Measurements from ENCODE around the gene ATP8A2.
A peak's percentile ranks its signal among the peaks of the same experiment; 100 is the strongest.

ATP8A2 gene

DNA sequence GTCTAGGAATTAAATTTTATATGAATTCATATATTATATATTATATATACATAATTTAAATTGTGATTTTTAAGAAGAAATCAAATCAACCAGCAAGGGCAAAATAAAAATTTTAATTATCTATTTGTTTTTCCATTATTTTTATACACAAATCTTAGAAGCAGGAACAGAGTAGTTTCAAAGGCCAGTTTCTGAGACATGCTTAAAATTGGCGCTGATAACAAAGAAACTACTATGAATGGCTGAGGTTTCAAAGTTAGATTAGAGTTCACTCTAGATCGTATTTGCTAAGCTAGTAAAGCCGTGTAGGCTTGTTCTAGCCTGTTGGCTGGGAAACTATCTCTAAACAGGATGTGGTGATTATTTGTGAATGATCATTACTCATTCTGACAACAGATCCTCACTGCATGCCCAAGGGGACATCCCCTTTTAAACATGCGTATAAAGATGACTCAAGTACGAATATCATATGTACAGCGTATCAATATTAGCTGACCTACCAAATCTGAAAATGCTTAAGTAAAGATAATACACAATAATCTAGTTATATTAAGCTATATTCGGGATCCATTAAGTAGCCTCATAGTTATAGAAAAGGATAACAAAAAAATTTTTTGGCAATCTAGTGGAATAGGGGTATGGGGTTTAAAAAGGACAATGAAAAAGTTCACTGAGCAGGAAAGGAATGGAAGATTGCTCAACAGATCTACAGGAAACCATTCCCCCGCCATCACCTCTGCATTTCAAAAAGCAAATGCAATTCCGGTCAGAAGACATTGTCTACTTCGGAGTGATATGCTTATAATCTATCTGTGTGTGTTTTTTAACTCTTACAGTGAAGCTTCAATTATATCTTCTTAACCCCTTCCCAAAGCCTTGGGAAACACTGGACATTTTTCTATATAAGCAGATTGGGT, 529.9 kb downstream of the ATP8A2 start:
- peak; percentile 60 for DNase-seq

DNA sequence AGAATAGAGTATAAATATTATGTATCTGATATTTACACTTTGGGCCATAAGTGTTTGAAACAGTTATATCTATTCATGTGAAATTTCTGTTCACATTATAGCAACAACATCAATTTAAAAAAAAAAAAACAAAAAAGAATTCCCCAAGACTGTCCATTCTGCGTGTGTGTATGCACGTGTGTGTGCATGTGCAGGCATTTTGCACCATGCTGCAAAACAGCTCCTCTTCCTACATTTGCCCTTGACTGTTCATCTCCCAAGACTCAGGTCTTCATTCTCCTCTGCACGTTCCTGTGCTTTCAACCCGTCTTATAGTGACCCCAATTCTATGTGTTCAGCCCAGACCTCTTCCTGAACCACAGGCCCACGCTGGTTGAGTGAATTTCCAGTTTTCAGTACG, 530.7 kb downstream of the ATP8A2 start:
- DNase-seq, result no peak

DNA sequence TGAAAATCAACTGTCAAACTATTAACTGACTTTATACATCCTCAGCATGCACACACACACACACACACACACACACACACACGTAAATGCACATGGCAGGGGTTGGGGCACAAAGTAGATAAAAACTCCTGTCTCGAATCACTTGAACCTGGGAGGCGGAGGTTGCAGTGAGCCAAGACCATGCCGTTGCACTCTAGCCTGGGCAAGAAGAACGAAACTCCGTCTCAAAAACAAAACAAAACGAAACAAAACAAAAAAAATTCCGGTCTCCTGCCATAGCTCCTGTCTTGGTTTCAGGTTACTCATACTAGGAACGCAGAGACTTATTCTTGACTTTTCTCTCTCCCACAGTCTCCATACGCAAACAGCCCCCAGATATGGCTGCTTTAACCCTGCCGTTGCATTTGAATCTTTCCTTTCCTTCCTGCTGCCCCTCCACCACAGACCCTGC, 531.1 kb downstream of the ATP8A2 start:
- peak; percentile 16 for DNase-seq

DNA sequence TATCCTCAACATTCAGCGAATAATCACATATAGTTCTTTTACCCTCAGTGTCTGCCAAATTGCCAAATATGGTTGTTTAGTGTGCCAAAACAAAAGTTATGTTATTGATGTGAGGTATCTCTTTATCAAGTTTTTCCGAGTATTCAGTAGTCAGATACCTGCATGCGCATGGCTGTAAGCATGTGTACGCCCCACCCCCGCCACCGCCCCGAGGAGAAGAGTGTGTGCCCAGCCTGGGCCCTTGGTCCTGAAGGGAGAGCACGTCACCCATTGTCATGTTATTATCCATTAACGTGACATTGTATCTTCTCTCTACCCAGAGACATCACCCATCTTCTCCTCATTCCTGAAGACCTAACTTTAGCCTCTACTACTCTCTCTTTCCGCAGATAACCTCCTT, 533.1 kb downstream of the ATP8A2 start:
- DNase-seq, result no peak

DNA sequence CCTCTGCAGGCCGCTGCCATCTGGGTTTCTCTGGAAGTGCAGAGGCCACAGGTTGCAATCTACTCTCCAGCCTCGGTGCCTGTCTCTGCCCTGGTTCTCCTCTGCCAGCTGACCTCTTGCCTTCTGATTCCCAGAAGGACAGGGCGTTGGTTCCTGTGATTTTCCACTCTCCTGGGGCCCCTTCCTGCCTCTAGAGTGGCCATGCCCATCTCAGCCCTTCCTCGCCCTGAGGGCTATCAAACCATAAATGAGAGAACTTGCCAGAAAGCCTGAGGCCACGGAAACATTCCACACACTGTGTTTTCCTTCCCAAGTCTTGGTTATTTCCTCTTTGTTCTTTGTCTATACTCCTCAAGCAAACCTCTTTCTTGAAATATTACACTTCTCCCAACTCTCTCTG, 533.8 kb downstream of the ATP8A2 start:
- DNase-seq, result no peak

DNA sequence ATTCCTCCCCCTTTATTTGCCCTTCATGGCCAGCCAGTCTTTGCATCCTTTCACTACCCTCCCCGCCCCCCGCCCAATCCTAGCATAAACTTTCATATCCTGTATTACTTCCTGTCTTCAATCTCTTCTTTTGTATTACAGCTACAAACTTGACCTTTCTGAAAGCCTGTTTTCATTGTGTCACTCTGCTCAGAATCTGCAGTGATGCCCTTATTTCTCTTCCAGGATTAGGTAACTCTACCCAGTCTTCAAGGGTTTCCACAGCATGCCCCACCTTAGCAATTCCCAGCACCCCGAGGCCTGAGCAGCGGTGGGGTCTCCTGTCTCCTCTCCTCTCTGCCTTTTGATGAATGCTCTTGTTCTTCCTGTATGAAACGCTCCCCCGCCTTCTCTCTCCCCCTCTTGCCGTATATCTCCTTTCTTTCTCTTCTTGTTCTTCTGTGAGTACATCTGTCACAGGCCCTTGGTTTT, 534.5 kb downstream of the ATP8A2 start:
- DNase-seq, result no peak

DNA sequence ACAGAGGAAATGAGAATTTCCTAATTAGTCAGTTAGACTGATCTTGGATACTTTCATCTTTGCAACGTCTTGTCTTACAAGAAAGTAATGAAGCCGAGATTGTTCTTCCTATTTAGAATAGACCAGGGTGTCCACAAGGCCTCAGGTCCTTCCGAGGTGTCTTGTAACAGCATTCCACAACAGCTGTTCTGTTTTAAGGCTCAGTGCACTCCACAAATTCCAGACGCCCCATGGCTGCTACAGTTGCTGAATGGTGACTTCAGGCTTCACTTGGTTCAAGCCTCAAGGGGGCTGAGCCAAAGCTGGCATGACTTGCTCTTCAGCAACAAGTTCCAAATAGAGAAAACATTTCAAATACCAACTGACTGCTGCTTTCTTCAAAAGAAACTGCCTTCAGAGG, 536.6 kb downstream of the ATP8A2 start:
- peak; percentile 67 for DNase-seq

DNA sequence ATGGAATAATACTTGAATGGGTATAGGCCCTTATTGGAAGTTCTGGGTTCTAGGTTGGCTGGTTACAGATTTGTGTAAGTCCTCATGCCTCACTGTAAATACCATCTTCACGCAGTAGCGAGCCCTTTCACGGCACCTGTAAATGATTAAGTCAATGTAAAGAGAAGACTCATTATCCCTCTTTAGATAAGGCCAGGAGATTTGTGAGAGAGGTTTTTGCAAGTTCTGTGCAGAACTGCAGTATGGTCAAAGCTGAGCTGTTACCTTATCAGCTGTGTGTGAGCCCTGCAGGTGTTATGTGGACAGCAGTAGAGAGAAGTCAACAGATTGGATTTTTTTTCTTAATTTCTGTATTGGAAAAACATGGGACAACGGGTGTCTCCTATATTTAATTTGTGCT, 538.5 kb downstream of the ATP8A2 start:
- no peak for DNase-seq

DNA sequence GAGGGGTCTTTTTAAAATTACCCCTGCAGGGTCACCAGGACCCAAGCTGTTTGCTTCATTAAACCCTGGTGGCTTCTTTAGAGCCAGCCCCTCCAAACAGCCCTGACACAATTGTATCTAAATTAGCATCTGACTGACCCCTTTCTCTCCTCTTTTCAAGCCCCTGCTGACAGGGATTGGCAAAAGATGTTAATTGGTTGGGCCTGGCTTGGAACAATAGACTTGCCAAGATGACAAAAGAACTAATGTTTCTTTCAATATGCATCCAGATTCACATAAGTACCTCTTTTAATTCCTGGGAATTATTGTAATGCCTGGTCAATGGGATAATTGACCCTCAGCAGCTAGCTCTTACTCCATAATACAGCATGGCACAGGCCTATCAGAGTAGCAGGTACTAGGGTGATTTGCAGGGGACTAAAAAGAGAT, 539.2 kb downstream of the ATP8A2 start:
- DNase-seq, result peak; percentile 92

DNA sequence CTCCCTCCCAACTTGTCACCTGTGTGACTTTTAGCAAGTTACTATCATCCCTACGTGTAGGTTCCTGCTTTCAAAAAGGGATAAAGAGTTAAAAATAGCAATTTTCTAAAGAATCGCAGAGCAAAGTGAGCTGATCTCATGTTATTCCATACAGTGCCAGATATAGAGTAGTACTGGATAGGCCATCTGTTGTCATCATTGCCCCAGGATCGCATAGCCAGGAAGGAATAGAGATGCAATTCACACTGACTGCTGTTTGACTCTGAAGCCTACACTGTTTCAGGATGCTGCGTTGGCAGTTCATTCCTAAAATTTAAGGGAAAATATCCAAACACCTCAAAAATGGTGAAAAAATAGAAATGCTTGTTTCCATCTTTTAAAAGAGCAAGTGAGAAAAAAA, 541.2 kb downstream of the ATP8A2 start:
- DNase-seq, result no peak

DNA sequence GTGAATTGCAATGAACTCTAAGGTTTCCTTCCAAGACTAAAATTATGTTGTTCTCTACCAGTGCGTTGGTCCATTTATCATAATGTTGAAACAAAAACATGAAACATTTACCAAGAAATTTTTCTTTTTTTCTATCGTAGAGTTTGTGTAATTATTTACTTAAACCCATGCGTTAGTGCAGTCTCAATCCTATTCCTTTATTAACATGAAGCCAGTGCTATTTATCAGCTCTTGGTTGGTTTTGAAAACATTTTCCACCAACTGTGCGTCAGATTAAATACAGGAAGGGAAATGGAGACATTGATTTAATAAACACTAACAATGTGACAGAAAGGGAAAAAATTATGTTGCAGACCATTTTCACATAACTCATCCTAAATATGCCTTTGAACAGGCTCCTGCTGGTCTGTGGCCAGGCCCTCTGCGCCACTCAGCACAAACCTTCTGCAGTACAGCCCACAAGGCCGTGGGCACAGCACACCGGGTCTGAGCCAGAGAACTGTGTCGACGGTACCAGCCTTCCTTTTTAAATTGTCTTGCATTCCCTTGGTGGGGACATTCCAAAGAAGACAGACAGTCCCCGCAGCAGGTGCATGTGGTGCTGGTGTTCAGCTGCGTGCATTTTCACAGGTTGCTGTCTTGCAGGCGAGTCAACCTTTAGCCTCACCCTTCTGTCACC, 544.2 kb downstream of the ATP8A2 start:
- DNase-seq, result no peak

DNA sequence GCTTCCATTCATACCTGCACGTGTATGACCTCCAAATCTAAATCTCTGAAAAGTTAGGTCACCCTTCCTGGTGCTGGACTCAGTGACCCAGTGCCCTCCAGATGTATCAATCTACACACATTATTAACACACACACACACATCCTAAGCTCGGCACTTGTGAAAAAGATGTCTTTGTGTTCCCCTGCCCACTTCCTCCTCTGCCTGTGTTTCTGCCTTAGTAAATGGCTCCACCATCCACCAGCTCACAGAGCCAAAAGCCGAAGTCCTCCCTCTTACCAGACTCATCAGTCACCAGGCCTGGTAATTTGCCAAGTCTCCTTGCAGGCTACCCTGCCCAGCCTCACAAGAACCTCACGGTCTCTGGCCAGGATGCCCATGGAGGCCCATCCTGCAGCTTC, 548.5 kb downstream of the ATP8A2 start:
- DNase-seq, result no peak

DNA sequence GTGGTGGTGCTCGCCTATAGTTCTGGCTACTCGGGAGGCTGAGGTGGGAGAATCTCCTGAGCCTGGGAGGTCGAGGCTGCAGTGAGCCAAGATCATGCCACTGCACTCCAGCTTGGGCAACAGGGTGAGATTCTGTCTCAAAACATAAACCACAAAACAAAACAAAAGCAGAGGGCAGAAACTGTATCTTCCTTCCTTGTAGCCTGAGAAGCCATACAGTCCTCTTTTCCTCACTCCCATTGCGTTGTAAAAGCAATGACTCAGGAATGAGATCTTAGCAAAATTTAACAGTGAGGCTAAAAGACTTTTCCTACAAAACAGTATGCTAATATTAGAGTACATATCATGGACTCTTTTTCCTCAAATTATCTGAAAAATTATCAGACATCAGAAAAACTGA, 549.2 kb downstream of the ATP8A2 start:
- no peak for DNase-seq

DNA sequence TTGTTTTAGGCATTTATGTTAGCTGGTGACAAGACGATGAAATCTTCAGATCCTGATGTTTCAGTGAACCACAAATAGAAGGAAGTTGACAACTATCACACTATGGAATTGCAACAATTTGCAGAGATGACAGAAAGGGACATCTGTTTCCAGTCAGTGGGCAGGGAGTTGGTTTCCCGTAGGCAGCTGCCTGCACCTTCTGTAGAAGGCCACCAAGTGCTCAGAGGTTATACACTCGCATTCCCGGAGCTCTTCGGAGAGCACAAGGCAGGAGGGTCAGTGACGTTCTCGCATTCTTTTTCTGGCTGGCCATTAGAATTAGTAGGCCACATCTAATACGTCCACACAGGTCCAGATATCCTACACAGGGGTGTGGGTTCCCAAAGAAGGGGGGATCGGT, 550.6 kb downstream of the ATP8A2 start:
- peak; percentile 46 for DNase-seq

DNA sequence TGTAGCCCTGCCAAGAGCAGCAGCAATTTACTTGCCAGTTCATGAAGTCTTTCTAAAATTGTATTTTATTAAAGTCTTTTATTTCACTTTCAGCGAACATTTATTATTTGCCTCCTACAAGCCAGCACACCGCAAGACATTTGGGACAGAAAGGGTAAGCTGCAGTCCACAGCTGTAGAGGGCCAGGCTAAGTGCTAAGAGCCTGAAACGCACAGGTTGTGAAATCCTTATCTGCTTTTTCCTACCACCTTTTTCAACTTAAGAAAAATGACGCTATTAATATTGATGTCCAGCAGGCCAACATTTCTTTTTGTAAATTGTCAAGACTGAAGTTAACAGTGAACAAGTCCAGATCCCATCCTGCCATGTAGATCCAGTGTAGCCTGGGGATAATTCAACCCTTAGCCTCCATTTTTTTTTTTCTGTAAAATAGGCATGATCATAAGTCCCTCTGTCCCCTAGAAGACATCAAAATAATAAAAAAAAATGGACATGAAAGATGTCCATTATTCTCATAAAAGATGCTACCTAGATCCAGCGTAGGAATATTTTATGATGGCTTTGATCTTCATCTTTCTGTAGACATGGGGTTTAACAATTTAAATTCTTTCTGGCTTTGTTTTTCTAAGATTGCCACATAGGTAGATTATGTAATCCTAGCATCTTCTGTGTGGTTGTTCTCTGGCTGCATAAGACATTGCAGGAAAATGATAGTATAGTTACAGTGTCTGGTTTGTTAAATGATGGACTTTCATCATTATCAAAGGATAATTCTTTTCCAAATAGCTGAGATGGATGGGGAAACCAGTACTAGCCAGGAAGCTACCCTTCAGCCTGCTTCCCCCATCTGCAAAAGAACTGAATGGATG, 551.7 kb downstream of the ATP8A2 start:
- no peak for DNase-seq

DNA sequence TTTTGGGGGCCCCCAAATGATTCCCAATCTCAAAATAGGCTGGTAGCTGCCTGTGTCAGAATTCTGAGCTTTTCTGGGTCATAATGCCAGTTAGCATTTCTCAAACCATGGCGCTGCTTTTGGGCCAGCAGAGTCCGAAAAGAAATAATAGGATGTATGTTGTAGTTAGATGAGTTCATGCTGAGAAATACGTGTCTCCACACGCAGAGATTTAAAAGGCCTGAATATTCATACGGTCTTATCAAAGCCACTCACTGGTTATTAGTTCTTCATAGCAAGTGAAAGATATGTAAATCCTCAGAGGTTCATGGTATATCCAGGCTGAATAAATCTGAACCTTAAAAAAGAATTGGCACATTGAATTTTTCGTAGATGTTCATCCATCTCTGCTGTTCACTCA, 555.6 kb downstream of the ATP8A2 start:
- DNase-seq, result no peak

DNA sequence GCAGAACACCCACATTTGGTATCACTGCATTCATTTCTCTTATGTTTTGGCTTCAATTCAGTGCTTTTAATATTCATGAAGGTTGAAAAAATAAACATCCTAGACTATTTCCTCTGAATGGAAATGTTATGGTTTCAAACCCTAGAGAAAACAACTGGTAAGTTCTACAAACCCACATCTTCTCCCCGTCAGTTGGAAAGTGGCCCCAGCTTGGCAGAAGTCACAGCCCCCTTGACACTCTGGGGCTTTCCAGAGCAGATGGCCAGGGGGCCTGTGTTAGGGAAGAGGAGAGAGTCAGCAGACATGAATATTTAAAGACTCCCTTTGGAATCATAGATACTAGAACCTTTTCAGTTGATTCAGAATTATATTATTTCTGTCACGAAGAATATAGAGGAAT, 556.2 kb downstream of the ATP8A2 start:
- peak; percentile 68 for DNase-seq

DNA sequence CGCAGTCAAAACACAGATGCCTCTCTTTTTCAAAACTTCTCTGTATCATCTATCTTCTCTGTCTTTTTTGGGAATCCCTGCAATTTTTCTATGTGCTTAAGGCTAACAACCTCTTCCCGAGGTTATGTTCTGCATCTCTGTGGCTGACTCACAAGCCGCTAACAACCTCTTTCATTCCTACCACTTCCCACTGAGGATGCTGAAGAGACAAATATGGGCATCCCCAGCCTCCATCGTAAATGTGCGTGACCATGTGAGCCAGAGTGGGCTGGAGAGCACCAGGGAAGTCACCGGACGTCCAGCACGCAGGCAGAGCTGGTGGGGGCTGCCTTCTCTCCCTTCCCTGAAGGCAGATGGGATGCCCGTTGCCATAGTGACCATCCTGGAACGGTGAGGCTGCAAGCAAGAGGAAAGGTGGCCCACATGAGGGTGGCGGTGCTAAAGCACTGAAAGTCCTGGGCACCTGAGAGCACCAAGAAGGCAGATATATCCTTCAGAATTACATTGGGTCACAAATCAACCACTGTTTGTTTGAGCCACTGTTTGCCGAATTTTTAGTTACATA, 557.2 kb downstream of the ATP8A2 start:
- no peak for DNase-seq

DNA sequence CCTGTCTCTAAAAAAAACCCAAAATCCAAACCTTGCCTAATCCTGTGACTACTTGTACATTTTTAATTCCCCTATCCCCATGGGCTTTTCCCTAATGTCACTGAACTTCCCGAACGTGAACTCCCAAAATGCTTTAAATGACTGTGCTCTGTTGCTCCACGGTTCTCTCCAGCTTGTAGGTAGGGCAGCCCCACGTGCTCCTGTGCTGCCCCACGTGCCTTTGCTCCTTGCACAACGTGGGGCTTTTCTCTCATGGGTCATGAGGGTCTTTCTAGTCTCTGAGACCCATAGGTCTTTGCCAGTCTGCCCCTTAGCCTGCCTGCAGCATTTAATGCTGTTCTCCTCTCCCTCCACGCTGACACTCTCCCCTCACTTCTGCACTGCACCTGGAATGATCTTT, 558.0 kb downstream of the ATP8A2 start:
- DNase-seq, result no peak

DNA sequence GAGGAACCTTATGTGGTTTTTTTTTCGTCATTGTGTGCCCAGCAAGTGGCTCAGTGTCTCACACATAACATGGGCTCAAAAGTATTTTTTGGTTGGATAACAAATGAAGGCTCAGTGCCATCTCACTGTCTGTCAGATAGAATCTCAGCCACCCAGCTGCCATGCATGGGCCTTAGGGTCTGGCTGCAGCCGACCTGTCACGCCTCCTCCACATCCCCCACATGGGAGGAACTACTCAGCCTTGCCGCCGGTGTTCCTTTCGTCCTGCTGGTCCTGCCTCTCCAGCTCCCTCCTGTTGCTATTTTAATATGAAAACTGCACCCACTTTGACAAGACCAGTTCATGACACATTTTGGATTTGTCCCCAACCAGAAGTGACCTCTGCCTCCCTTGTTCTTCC, 558.9 kb downstream of the ATP8A2 start:
- DNase-seq, result no peak

DNA sequence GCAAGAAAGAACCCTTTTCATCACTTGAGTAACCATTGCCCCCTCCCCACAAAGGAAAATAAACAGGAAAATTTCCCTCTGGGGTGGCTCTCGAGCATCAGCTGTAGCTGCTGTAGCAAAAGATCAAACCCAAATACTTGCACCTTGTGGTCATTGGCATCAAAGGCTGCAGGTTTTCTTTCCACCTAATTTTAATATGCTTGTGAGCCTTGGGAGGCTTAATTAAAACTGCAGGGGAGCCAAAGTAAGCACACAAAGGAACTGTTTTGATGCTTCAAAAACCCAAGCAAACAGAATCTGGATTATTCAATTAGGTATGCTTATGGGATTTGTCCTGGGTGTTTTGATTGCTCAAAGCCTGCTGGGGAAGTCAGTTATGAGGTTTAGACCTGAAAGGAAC, 560.6 kb downstream of the ATP8A2 start:
- DNase-seq, result no peak

DNA sequence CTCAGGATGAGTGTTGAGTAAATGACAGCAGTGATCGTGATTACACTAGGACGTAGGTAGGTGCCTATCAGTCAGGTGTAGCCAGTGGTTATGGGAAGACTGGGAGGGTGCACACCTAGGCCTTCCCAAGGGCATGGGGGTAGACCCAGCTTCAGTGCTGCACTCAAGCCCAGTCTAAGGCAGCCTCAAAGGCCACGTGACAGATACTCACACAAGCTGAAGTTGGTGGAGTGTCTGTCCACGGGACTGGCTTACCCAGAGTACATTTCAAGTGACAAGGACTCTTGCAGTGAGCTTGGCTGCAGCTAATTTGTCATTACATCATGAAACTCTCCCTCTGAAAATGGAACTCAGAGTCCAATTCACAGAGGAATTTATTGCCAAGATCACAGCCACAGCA, 561.7 kb downstream of the ATP8A2 start:
- DNase-seq, result no peak

DNA sequence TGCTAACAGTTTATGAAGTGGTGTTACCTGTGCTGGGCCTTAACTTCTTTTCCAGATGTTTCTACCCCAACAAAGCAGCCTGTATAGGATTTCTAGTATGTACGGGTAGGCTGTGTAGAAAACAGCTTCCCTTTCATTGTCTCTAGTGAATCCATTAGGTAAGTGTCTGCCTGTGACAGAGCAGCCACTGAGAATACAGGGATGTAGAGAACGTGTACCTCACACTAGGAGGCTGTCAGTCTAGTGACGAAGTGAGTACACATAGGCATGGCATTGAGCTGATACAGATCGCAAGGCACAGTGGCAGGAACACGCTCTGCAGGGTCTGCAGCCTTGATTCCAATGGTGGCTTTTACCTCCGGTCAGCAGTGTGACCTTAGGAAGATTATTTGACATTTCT, 562.4 kb downstream of the ATP8A2 start:
- no peak for DNase-seq

Data from eye (tissue), 1 donor.